ENCODE measurements around the gene UBALD1.

DNA sequence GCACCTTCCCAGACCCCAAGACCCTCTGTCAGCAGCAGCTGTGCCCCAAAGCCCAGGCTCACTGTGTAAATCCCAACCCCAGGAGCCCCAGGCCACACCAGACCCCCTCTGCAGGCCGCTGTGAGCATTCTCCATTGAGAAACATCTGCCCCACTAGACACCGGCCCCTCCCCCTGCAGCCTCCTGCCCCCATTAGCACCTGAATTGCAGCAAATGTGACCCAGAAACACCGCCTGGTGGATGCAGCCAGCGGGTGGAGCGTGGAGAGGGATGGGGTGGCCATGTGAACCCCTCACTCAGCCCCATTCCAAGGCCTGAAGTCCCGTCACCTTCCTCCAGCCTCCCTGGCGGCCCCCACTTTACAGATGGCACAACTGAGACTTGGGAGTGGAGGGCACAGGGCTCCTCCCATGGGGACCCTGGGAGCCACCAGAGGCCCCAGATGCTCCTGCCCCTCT is 2.2 kb downstream of the UBALD1 start:
- TF ChIP-seq, protein P1, sequence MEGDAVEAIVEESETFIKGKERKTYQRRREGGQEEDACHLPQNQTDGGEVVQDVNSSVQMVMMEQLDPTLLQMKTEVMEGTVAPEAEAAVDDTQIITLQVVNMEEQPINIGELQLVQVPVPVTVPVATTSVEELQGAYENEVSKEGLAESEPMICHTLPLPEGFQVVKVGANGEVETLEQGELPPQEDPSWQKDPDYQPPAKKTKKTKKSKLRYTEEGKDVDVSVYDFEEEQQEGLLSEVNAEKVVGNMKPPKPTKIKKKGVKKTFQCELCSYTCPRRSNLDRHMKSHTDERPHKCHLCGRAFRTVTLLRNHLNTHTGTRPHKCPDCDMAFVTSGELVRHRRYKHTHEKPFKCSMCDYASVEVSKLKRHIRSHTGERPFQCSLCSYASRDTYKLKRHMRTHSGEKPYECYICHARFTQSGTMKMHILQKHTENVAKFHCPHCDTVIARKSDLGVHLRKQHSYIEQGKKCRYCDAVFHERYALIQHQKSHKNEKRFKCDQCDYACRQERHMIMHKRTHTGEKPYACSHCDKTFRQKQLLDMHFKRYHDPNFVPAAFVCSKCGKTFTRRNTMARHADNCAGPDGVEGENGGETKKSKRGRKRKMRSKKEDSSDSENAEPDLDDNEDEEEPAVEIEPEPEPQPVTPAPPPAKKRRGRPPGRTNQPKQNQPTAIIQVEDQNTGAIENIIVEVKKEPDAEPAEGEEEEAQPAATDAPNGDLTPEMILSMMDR (IDR thresholded peaks at IDR 0.05; ENCODE audit: low read length), result no peak
- no peak for TF ChIP-seq EZH2 (optimal IDR thresholded peaks at IDR 0.05; ENCODE audit: low read depth, low read length)
